H1 (cell line): ENCODE measurements around the gene OPCML. TPM values are rescaled to one million over a fixed set of nuclear protein-coding genes. Genes with fewer than 3 reads are reported as not detected.

ENCODE experiments used
- CHD7 ChIP-seq: fragments of 300-600 bp; sonication (generic); IDR thresholded peaks from 2 replicates; pipeline ENCODE4 v1.7.1; 2012; ENCODE audit warnings: low read length, moderate library complexity, mild to moderate bottlenecking, inconsistent platforms; ENCODE audit not compliant: insufficient replicate concordance
- CTBP2 ChIP-seq: IDR thresholded peaks from 2 replicates; pipeline ENCODE4 v1.7.0; 2011; ENCODE audit warnings: borderline replicate concordance, mild to moderate bottlenecking, moderate library complexity, mixed read lengths, low read length; ENCODE audit not compliant: insufficient read depth, insufficient read length
- EP300 ChIP-seq, 2 experiments: IDR thresholded peaks; 1 replicate in 1 of 2; 2 replicates in 1 of 2; pipeline ENCODE4 v1.6.1; 2011 to 2012; ENCODE audit warnings: low read depth in 2 of 2, low read length in 2 of 2, mild to moderate bottlenecking in 2 of 2, borderline replicate concordance in 1 of 2, inconsistent platforms in 1 of 2, moderate library complexity in 1 of 2
- FOSL1 ChIP-seq: IDR thresholded peaks from 2 replicates; pipeline ENCODE4 v1.6.1; 2011; ENCODE audit warnings: mild to moderate bottlenecking, low read depth, low read length, moderate library complexity; ENCODE audit not compliant: insufficient read depth
- GTF2F1 ChIP-seq: IDR thresholded peaks from 2 replicates; pipeline ENCODE4 v1.6.1; 2012; ENCODE audit warnings: low read depth, low read length, improper control_type of control experiment, borderline replicate concordance
- MAFK ChIP-seq: IDR thresholded peaks from 2 replicates; pipeline ENCODE4 v1.6.1; 2012; ENCODE audit warnings: low read depth, mild to moderate bottlenecking, improper control_type of control experiment, low read length
- POLR2A ChIP-seq, 2 experiments: IDR thresholded peaks; 1 replicate in 1 of 2; 2 replicates in 1 of 2; pipeline ENCODE4 v1.6.1; 2011; ENCODE audit warnings: low read depth in 2 of 2, low read length in 2 of 2, mild to moderate bottlenecking in 2 of 2; ENCODE audit errors: control extremely low read depth in 1 of 2
- TBP ChIP-seq: IDR thresholded peaks from 2 replicates; pipeline ENCODE4 v1.6.1; 2011; ENCODE audit warnings: low read depth, low read length, improper control_type of control experiment
- TCF12 ChIP-seq: IDR thresholded peaks from 2 replicates; pipeline ENCODE4 v1.6.1; 2011; ENCODE audit warnings: low read depth, mild to moderate bottlenecking, low read length
- polyA plus RNA-seq, 7 experiments: library from polyadenylated mRNA; depleted of rRNA in 3 of 7; stranded (reverse) in 5 of 7; unstranded in 2 of 7; fragments of >200 nt in 5 of 7; fragments of 200-250 nt in 2 of 7; gene quantifications; 1 replicate in 5 of 7; 2 replicates in 1 of 7; 4 replicates in 1 of 7; pipeline versions ENCODE4 v1.2.1 to v1.2.3, GENCODE V29; 2011 to 2013; ENCODE audit warnings: missing spikeins in 2 of 7, mixed read lengths in 2 of 7
- total RNA-seq: library from RNA; stranded (reverse); fragmentation: NEBNext Ultra II Directional; extraction: Animal tissue kit (Norgen Biotek cat#: 25700); gene quantifications from 2 replicates; pipeline ENCODE4 v1.2.1, GENCODE V29; 2021

The OPCML gene
- total and polyA plus RNA-seq, 2 of the 8 experiments (the other 6 are each of a cell fraction or from before 2014, with no cell fraction given) = 2.3 to 3.1 TPM

- no peak for TF ChIP-seq CHD7
- TF ChIP-seq TBP = no peak
- TF ChIP-seq FOSL1 = no peak
- no peak for TF ChIP-seq TCF12
- TF ChIP-seq MAFK = no peak
- TF ChIP-seq EP300 (IDR thresholded peaks at IDR 0.05; ENCODE audit: borderline replicate concordance in 1 of 2, low read depth in 2 of 2, low read length in 2 of 2) = no peak
- no peak for TF ChIP-seq POLR2A (IDR thresholded peaks at IDR 0.05; ENCODE audit: control extremely low read depth in 1 of 2, low read depth in 2 of 2, low read length in 2 of 2)
- TF ChIP-seq CTBP2 = no peak
- no peak for TF ChIP-seq GTF2F1
- TF ChIP-seq, all 59 proteins: peak for 0
These were observed 650.7 kb downstream of the OPCML start (continued) for GRCh38 chr11:132881622-132882021.
